Neutrophil (primary cell): ENCODE measurements around the gene CROCC2.

Experiments
- H3K27ac ChIP-seq: fragments of 200-600 bp; sonication (generic); 2 replicates; pipeline ENCODE4 v1.5.1; 2016; ENCODE audit warnings: mild to moderate bottlenecking, moderate library complexity
- H3K27me3 ChIP-seq: fragments of 200-600 bp; sonication (generic); 2 replicates; pipeline ENCODE4 v1.6.0; 2016; ENCODE audit warnings: mild to moderate bottlenecking
- H3K36me3 ChIP-seq: fragments of 200-600 bp; sonication (generic); 2 replicates; pipeline ENCODE4 v1.5.1; 2017
- H3K4me1 ChIP-seq, 2 experiments: fragments of 200-600 bp in 1 of 2; sonication (generic) in 1 of 2; 1 replicate in 1 of 2; 2 replicates in 1 of 2; pipeline versions ENCODE4 v1.5.1 to v1.6.1; 2013 to 2016; ENCODE audit warnings: low read depth in 1 of 2, low read length in 1 of 2, mild to moderate bottlenecking in 1 of 2, moderate library complexity in 1 of 2; ENCODE audit not compliant: control insufficient read depth in 1 of 2, insufficient read depth in 1 of 2
- H3K4me3 ChIP-seq, 2 experiments: fragments of 200-600 bp in 1 of 2; sonication (generic) in 1 of 2; 1 replicate in 1 of 2; 2 replicates in 1 of 2; pipeline ENCODE4 v1.5.1; 2013 to 2016; ENCODE audit warnings: low read depth in 1 of 2, low read length in 1 of 2, mild to moderate bottlenecking in 1 of 2, moderate library complexity in 1 of 2
- H3K9me3 ChIP-seq: fragments of 200-600 bp; sonication (generic); 2 replicates; pipeline ENCODE4 v1.5.1; 2016
- TF ChIP-seq, protein P1 (sequence below): fragments of 200-600 bp; sonication (generic); IDR thresholded peaks from 2 replicates; pipeline ENCODE4 v1.5.1; 2016; ENCODE audit warnings: antibody characterized with exemption

CROCC2 gene

DNA sequence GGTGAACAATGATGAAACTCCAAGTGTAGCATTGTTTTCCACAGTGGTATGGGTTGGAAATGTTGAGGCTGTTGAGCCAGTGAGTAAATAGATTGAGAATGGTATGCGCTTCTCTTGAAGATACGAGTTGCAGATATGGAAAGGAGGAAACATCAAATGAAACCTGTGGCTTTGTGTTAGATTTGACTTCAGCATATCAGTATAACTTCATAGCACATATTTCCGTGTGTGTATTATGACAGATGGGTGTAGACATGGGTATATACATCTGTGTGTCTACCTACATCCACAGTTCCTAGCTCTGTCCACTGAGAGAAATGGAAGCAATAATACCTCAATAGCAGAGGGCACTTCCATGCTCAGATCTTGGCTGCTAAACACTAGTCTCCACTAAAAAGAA is 100.3 kb downstream of the CROCC2 start:
- no peak overlapping the region for H3K4me3 ChIP-seq
- H3K27me3 ChIP-seq = peaks cover 56% of the 10 kb centered on the region
- peaks cover 0 to 4% of the 10 kb centered on the region in 2 experiments for H3K4me1 ChIP-seq
- H3K9me3 ChIP-seq = peaks cover 9% of the 10 kb centered on the region
- H3K36me3 ChIP-seq = no peaks in the 10 kb centered on the region
- TF ChIP-seq, protein P1, sequence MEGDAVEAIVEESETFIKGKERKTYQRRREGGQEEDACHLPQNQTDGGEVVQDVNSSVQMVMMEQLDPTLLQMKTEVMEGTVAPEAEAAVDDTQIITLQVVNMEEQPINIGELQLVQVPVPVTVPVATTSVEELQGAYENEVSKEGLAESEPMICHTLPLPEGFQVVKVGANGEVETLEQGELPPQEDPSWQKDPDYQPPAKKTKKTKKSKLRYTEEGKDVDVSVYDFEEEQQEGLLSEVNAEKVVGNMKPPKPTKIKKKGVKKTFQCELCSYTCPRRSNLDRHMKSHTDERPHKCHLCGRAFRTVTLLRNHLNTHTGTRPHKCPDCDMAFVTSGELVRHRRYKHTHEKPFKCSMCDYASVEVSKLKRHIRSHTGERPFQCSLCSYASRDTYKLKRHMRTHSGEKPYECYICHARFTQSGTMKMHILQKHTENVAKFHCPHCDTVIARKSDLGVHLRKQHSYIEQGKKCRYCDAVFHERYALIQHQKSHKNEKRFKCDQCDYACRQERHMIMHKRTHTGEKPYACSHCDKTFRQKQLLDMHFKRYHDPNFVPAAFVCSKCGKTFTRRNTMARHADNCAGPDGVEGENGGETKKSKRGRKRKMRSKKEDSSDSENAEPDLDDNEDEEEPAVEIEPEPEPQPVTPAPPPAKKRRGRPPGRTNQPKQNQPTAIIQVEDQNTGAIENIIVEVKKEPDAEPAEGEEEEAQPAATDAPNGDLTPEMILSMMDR = no peak
- no peak overlapping the region for H3K27ac ChIP-seq

DNA sequence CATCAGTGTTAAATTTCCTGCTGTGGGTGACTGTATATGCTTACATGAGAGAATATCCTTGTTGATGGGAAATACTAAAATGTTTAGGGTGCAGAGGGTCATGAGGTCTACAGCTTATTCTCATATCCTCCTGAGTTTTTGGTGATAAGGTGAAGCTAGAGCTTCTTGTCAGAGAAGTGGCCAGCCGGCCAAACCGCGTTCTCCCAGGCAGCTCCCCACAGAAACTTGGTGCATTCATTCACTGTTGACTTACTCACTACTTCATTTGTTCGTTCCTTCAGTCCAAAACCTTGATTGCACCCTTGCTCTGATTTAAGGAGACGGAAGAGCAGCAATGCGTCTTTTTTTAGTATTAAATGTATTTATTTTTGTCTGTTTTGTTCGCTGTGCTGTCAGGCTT is 101.0 kb downstream of the CROCC2 start:
- Histone ChIP-seq H3K4me3 (no peak overlapping the region), H3K36me3 (no peaks in the 10 kb centered on the region), H3K4me1 (peaks cover 0 to 4% of the 10 kb centered on the region in 2 experiments), H3K27me3 (peaks cover 56% of the 10 kb centered on the region), H3K27ac (no peak overlapping the region), H3K9me3 (peaks cover 9% of the 10 kb centered on the region)
- TF ChIP-seq, protein P1 = no peak

DNA sequence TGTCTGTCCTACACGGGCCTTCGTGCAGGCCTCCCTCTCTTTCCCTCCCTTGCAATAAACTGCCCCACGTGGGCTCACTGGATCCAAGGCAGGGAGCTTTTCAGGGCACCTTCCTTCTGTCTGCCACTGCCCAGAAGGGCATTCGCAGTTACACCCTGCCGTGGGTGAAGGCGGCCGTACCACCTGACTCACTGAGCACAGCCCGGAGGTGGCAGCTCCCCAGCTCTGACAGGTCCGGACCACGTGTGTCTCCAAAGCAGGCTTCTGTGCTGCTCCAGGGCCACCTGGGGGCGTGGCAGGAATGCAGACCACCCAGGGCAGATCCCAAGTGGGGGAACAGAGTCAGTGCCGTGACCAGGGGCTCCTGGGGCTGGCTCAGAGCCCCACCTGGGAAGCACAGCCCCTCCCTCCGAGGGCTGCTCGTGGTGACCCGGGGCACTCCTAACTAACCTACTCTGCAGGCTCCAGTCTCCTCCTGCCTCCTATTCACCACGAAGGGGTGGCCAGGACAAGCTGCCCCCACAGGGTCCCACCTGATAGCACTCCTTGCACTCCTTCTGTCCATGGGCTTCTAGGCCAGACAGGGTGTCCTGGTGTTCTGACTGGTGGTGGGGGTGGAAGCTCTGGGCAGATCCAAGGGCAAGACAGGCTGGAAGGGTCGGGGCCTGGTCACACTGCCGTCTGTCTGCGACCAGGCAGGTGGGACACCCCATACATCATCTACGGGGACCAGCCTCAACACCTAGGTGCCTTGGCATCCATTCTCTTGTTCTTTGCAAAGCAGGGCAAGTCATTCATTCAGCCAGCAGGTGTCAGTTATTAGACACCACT is 102.0 kb downstream of the CROCC2 start:
- H3K27me3 ChIP-seq = peaks cover 56% of the 10 kb centered on the region
- no peaks in the 10 kb centered on the region for H3K36me3 ChIP-seq
- peaks cover 9% of the 10 kb centered on the region for H3K9me3 ChIP-seq
- H3K27ac ChIP-seq = no peak overlapping the region
- no peak overlapping the region for H3K4me3 ChIP-seq
- peaks cover 0 to 4% of the 10 kb centered on the region in 2 experiments for H3K4me1 ChIP-seq
- TF ChIP-seq, protein P1 = no peak

DNA sequence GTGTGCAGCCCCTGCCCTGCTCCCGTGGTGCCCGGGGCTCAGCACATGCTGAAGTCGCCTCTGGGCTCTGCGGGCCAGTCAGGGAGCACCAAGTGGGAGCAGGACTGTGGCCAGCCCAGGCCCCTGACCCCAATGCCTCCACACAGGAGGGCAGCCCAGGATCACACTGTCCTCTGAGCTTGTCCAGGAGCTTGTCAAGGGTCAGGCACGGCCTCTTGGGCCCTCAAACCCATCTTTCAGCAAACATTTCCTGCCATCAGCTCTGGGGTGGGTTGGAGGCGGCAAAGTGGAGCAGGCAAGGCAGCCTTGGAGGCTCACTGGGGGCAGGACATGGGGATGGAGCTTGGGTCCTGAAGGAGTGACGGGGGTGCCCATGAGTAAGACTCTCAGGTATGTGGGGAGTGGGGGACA is 102.6 kb downstream of the CROCC2 start:
- no peak overlapping the region for H3K27ac ChIP-seq
- H3K36me3 ChIP-seq = no peaks in the 10 kb centered on the region
- TF ChIP-seq, protein P1 = no peak
- H3K9me3 ChIP-seq = peaks cover 4% of the 10 kb centered on the region
- peaks cover 0 to 4% of the 10 kb centered on the region in 2 experiments for H3K4me1 ChIP-seq
- H3K4me3 ChIP-seq = no peak overlapping the region
- peaks cover 56% of the 10 kb centered on the region for H3K27me3 ChIP-seq

DNA sequence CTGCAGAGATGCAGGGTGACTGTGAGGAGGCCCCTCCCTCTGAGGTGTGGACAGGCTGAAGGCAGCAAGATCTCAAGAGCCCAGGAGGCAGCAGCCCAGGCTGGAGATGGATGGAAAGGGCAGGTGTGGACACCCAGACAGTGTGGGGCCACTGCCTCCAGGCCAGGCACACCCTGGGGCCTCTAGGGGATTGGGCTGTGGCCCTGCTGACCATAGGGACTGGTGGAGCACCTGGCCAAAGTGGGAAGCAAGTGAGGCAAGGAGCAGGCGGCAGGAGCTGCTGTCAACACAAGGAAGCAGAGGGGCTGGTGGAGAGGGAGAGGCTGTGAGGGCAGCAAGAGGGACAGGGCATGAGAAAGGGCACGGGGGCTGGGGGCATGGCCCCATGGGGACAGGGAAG is 103.1 kb downstream of the CROCC2 start:
- H3K4me1 ChIP-seq = peaks cover 0 to 4% of the 10 kb centered on the region in 2 experiments
- no peak overlapping the region for H3K27ac ChIP-seq
- H3K4me3 ChIP-seq = no peak overlapping the region
- peaks cover 56% of the 10 kb centered on the region for H3K27me3 ChIP-seq
- no peaks in the 10 kb centered on the region for H3K36me3 ChIP-seq
- TF ChIP-seq, protein P1 = no peak
- H3K9me3 ChIP-seq = no peaks in the 10 kb centered on the region
